Measurements from ENCODE around the gene ACSL3.

The ACSL3 gene

GRCh38 chr2:222893716-222894115, 32.9 kb downstream of the ACSL3 start:
- ChIA-PET POLR2A (no interaction called here), CTCF (interaction anchor here (1.4 to 2.5 kb wide), 4 partner anchors 10 to 203 kb away, joined by 4 to 15 read pairs (median 6); no protein-coding TSS in a partner anchor)
- no peak for DNase-seq (ENCODE audit: extremely low spot score)
- TF ChIP-seq CTCF (IDR thresholded peaks at IDR 0.05; ENCODE audit: control extremely low read depth, extremely low read depth, low read depth, missing control alignments), result no peak

- no peak for TF ChIP-seq CTCF (IDR thresholded peaks at IDR 0.05; ENCODE audit: control extremely low read depth, extremely low read depth, low read depth, missing control alignments)
- no peak for DNase-seq (ENCODE audit: extremely low spot score)
- ChIA-PET POLR2A (no interaction called here), CTCF (interaction anchor here (1.4 to 2.5 kb wide), 4 partner anchors 8 to 204 kb away, joined by 4 to 15 read pairs (median 6); no protein-coding TSS in a partner anchor)
Observed at GRCh38 chr2:222895144-222895543, 34.3 kb downstream of the ACSL3 start.

GRCh38 chr2:222897898-222898297, 37.1 kb downstream of the ACSL3 start:
- no peak for TF ChIP-seq CTCF (IDR thresholded peaks at IDR 0.05; ENCODE audit: control extremely low read depth, extremely low read depth, low read depth, missing control alignments)
- CTCF ChIA-PET, result interaction anchor here (0.7 kb wide), 1 partner anchor 207 kb away, joined by 4 read pairs; no protein-coding TSS in a partner anchor

GRCh38 chr2:222899413-222900181, 38.8 kb downstream of the ACSL3 start:
- TF ChIP-seq CTCF (IDR thresholded peaks at IDR 0.05; ENCODE audit: control extremely low read depth, extremely low read depth, low read depth, missing control alignments), result no peak
- no peak for DNase-seq (ENCODE audit: extremely low spot score)
- CTCF ChIA-PET, result interaction anchor here (0.9 to 5.7 kb wide), 7 partner anchors 12 to 194 kb away, joined by 3 to 84 read pairs (median 3); no protein-coding TSS in a partner anchor
- POLR2A ChIA-PET, result no interaction called here

More at GRCh38 chr2:222897898-222898297, 37.1 kb downstream of the ACSL3 start:
- no peak for DNase-seq (ENCODE audit: extremely low spot score)
- POLR2A ChIA-PET, result no interaction called here

- DNase-seq (ENCODE audit: extremely low spot score), result no peak
- CTCF ChIA-PET, result interaction anchor here (0.9 to 5.7 kb wide), 9 partner anchors 12 to 195 kb away, joined by 3 to 84 read pairs (median 4); no protein-coding TSS in a partner anchor
- POLR2A ChIA-PET, result no interaction called here
- TF ChIP-seq CTCF (IDR thresholded peaks at IDR 0.05; ENCODE audit: control extremely low read depth, extremely low read depth, low read depth, missing control alignments), result no peak
Observed at GRCh38 chr2:222900354-222900753, 39.5 kb downstream of the ACSL3 start.

- no peak for DNase-seq (ENCODE audit: extremely low spot score)
- POLR2A ChIA-PET, result no interaction called here
- TF ChIP-seq CTCF (IDR thresholded peaks at IDR 0.05; ENCODE audit: control extremely low read depth, extremely low read depth, low read depth, missing control alignments), result no peak
- CTCF ChIA-PET, result interaction anchor here (1.0 to 5.7 kb wide), 22 partner anchors 8 to 844 kb away, joined by 3 to 84 read pairs (median 6); no protein-coding TSS in a partner anchor
Observed at GRCh38 chr2:222902660-222903059, 41.8 kb downstream of the ACSL3 start.
